Activated CD4-positive, CD25-positive, alpha-beta regulatory T cell treated with anti-CD3 and anti-CD28 coated beads, Interleukin-2, amount 50 U/mL, for 24 hours (primary cell): Measurements from ENCODE around the gene DNASE2B.

Experiments
- ATAC-seq, 2 donors: fragments of 150-1000 bp; cut with Tn5 transposase; one replicate each; pipeline ENCODE4 v1.10.0; 2021; ENCODE audit warnings: mild to moderate bottlenecking in 1 of 2, moderate library complexity in 1 of 2

The DNASE2B gene

DNA sequence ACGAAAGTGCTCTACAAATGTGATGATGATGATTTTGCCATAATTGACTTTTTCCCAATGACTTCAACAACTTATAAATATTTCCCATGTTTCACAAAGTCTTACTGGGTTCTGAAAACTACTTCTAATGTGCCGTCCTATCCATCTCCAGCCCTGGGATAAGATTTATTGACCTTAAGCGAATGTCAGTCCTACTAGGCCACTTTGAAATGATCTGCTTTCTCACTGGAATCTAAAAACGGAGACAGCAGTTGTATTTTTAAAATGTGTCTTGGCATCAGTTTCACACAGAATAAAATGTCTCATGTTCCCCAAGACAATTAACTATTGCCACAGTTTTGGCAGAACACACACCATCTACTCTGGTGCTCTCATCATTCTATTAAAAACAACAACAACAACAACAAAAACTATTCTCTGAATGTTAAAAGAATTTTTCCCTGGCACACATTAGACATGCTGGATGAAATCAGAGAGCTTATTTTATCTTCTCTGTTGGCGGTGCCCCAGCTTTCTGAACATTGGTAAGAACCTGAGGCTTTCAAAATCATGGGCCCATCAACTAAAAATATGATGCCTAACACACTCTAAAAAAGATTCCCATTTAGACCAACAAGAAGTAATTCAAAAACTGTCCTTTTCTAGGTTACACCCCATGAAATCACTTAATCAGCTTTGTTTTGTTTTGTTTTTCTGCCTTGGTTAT, 23.1 kb upstream of the DNASE2B start:
- ATAC-seq: no peak

DNA sequence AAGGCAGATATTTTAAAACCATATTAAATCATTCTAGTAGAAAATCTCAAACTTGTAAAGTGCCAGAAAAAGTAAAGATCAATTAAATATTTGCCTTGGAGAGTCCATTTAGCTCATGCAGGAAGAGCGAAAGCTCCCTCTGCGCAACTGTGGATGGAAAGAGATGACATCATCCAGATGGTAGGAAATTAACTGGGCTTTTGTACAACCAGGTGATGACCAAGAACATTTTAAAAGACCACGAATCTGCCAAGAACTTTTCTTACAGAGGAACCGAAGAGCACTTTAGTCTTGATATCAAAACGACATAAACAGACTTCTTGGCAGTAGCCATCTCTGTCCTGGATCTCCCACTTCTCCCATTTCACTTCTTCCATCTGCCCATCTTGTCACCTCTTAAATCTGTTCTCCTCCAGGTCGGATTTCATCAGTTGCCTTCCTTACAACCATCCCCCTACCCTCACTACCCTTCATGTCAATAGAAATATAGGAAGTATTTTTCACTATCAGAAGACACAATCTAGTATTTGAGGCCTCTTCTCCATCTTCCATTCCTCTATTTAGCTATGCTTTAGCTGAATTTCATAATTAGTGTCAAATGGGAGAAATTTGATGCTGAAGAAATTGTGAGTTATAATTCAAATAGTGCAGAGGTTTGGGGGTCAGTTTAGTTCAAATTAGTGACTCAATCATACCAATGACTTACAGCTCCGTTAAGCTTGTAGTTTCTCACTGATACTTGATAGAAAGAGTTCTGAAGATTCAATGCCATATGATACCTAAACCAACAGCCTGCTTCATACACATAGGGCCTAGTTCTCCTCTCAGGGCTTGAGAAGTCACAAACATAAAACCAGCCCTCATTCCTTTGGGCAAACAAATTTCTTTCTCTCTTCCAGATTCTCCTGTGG, 22.0 kb upstream of the DNASE2B start:
- ATAC-seq: no peak

DNA sequence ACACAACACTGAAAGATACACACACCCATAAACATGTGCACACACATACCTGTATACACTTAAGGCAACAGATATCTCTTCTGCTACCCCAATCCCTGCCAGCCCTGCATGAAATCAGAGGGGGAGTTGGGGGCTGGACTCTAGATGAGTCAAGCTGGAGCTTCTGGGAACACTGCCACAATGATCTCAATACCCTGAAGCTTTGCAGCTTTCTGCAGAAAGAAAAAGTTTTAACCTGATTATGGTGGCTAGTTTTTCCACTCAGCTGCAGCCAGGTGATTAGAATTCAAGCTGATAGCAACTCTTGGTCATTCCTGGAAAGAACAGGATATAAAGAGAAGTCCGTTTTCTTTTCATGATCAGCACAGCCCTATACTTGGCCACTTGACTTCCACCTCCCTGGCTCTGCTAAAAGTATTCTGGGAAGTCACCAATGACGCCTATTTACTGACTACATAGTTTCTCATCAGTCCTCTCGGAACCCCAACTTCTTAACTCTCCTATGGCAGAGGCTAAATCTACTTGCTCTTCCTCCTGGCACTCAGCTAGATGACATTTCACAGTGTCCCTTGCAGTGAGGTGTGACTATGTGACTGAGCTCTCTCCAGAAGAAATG, 20.7 kb upstream of the DNASE2B start:
- no peak for ATAC-seq

DNA sequence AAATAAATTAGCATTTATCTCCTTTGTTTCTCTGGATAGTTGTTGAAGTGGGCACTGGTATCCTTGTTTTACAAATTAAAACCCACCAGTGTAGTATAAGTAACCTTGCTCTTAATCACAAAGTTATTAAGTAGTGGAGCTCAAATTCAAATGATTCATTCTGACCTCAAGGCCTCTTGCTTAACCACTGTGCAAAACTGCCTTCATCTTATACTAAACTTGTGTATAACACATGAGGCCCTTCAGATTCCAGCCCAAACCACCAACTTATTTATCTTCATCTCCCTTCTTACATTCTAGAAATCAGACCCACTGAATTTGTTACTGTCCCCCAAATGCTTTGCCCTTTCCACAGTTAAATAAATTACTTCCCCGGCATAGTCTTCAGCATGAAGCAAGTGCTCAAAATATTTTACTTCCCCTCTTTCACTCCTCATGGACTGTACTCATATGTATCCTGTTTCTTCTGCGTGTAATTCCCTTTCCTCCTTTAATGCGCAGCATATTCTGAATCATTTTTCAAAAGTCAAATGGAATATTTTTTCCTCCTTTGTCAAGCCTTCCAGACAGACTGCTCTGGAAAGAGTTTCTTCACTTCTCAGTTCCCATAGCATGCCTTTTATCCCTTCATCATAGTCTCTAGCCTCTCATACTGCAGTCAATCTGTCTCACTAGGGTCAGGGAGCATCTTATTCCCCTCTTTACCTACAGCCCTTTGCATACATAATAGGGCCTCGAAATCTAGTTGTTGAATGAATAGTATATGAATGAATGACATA, 19.0 kb upstream of the DNASE2B start:
- no peak for ATAC-seq

DNA sequence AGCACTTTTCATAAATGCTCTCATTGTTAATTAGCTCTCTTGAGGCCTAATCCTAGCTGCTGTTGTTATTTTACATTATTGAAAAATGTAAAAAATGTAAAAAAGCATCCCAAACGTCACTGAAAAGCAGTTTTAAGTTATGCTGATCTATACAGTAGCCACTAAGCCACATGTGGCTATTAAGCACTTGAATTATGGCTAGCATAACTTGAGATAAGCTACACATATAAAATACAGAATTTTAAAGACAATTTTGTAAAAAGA, 18.4 kb upstream of the DNASE2B start:
- no peak for ATAC-seq

DNA sequence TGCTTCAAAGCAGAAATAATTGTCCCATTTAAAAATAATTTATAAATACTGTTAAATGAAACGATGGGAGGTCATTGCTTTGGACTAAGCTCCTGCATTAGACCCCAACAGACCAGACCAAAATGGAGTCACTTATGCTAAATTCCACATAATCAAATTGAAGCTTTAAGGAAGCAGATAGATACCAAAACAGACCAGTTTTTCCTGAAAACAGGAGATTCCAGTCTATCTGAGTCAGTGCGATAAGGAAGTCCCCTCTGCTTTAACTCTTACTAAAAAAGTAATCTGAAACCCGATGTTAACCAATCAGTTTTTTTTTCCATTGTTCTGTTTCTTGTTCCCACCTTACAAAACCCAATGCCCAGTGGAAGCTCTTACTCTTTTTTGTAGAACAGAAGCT, 16.2 kb upstream of the DNASE2B start:
- no peak for ATAC-seq

DNA sequence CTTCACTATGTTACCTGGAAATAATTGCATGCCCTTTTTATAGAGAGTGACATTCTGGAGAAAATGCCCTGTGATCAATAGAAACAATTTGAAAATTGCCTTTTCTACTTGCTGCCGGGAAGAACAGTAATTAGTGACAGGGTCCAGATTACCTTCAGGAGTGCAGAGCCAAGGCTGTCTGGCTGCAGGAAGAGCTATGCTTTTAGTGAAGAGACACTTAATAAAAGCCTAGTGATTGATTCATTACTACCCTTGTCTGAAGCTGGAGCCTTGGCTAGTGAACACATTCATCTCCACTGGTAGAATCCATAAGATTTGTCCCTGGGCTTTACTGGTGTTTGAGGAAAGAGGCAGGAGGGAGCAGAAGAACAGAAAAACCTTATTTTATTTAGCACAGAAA, 12.9 kb upstream of the DNASE2B start:
- no peak for ATAC-seq

DNA sequence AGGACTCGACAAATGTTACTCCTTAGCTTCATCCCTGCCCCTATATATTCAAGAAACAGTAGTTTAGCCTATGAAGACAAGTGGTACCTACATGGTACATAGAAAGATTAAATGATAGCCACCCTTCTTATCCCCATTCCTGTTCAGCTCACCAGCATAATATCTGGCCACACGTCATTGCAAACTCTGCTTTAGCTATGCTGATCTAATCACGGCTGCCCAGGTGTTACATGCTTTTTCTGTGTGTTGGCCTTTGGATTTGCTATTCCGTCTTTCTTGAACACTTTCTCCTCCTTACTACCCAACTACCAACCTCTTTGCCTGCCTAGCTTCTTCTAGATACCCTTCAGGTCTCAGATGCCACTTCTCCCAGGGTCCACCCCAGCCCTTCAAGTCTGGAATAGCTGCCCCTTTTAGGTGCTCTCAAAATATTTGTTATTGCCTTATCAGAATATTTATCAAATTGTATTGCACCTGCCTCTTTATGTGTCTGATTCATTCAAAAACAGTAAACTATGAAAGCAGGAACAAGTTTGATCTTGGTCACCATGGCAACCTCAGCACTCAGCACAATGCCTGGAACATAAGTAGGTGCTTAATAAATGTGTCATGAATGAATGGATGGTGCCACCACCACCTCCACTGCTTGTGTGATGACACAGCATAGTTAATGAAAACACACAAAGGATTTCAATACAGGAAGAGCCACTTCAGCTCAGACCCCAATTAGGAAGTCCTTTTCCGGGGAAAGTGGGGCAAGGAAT, 11.4 kb upstream of the DNASE2B start:
- ATAC-seq: no peak

DNA sequence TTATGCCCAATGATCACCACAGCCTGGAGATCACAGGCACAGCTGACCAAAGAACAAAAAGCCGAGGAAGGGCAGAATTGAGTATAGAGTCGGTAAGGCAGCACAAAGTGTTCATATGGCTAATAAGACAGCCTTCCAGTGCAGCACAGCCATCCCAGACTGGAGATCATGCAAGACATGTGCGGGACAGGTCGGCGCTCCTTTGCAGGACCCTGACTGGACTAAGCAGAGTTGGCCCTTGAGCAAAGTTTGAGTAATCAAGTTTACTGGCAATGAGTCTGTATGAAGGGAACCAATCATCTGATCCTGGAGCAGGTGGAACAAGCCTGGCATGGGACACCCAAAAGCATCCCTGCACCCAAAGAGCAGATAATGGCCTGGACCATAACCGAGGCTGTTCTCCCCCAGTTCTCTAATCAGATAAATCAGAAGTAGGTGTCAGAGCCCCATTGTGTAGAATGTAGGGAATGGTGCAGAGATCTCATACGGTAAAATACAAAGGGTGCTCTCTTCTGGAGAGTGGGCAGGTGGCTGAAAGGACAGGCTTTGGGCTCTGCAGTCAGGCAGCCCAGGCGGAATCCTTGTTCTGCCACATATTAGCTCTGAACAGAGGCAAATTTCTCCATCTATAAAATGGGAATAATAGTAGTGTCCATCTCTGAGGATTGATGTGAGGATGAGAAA, 10.7 kb upstream of the DNASE2B start:
- ATAC-seq: no peak

DNA sequence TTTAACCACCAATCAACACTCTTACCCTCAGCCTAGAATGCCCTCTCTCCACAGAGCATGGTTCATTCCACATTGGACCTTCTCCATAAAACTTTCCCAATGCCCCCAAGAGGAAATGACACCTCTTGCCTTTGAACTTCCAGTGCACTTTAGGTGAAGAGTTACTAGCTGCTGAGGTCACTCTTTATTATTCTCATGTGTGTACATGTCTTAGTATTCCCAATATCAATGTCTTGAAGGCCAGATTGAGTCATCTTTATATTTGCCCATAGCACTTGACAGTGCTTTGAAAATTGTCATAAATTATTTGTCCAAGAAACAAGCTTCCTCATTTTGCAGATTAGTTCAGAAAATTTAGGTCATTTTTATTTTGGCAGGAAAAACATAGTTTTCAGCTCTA, 8.1 kb upstream of the DNASE2B start:
- no peak for ATAC-seq

DNA sequence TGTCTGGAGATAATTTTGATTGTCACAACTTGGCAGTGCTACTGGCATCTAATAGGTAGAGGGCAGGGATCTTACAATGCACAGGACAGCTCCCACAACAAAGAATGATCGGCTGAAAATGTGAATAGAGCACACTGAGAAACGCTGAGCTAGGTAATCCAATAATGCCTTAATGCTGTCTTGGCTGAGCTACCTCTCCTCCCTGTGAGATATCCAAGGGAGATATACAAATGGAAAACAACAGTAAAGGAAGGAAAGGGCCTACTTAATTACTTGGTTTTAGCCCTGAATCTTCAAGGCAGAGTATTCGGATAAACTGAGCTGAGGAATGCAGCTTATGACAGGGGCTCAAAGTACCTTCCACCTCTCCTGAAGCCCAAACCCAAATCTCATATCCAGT, 2.9 kb downstream of the DNASE2B start:
- no peak for ATAC-seq

DNA sequence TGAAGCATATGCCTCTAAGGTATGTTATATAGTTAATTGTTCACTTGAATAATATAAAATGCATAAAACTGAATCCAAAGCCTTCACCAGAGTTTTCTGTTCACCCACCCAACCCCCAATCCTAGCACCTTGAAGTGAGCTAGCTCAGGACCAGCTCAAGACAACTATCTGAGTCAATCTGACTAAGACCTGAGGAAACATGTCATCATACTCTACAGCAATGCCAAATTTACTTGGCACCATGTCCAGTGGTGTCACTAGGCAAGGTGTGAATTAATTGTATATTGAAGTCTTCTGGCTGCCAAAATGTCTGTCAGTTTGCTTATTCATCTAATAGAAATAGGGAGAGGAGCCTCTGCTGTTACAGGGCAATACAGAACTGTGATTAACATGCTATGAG, 3.8 kb downstream of the DNASE2B start:
- ATAC-seq: peak in 1 of 2 donors; percentile 17

DNA sequence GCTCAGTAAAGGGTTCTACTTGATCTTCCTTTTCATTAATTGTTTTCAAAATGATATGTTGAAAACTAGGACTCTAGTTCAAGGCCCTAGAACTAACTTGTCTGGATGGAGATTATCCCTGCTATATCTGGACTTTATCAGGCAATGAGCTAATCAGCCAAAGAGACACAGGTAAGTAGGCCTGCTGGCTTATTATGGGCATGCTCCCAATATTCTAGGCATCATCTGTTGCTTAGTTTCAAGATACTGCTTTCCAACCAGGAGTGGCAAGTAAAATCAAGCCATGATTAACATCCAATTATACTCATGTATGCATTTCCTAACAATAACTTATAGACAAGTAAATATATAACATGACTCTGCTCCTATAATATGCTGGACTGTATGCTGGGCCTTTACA, 4.2 kb downstream of the DNASE2B start:
- no peak for ATAC-seq

DNA sequence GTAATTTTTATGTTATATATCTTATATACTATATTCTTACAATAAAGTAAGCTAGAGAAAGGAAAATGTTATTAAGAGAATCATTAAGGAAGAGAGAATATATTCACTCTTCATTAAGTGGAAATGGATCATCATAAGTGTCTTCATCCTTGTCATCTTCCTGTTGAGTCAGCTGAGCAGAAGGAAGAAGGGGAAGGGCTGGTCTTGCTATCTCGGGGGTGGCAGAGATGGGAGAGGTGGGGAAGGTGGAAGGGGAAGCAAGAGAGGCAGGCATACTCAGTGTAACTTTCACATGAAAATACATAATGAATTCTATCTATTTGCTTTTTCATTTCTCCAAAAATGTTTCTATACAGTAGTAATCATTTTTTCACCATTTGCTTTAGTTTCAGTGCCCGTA, 5.1 kb downstream of the DNASE2B start:
- no peak for ATAC-seq

DNA sequence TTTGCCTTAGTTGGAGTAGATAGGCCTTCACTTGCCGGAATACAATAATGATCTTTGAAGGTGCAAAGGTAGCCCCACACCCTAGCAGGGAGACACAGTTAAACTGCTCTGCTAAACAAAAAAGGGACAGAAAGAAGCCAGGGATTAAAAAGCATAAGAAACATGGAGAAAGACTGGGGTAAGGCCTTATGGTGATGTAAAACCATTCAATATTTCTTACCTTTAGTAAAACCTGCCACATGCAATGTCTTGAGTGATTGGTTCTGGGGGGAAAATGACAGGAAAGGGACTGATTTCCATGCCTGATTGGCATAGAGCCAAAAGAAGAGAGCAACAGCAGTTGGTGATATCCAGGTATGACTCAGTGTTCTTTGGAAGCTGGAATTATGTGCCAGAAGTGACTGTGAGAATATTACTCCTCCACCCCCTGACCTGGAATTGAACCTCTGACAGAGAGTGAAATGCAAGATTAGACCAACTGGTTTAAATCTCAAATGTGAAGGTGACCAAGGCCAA, 8.1 kb downstream of the DNASE2B start:
- no peak for ATAC-seq

DNA sequence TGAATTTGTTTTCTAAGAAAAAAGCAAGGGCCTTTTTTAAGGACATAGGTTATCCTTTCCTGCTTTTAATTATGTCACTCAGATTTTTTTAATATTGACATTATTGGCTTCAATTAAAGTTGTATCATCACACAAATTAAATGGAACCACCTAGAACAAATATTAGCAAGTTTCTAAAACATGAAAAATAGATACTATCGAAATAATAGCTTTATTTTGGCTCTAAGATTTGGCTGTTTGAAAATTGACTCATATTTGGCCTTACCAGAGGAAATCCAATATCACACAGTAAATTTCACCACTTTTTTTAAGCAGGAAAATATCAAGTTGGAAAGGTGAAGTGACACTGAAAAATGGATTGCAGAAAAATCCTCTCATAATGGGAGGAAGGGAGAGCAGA, 9.2 kb downstream of the DNASE2B start:
- no peak for ATAC-seq

DNA sequence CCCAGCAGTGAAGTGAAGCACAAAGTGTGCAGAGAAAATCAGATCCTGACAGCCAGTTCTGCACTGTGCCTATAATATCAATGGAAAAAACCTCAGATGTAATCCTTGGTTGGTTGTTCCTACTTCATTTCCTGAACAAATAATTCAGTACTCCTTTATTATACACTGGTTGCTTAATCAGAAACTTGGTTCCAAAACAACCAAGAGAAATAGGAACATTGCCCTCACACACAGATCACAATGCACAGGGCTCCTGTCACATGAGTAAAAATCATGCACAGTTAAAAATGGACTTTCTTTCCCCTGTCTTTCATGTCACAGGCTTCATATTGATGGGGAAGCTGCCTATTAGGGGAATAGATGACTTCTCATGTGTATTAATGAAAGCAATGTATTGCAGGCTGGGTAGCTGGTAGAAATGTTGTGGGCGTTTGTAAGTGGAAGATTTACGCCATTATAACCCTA, 9.7 kb downstream of the DNASE2B start:
- no peak for ATAC-seq

DNA sequence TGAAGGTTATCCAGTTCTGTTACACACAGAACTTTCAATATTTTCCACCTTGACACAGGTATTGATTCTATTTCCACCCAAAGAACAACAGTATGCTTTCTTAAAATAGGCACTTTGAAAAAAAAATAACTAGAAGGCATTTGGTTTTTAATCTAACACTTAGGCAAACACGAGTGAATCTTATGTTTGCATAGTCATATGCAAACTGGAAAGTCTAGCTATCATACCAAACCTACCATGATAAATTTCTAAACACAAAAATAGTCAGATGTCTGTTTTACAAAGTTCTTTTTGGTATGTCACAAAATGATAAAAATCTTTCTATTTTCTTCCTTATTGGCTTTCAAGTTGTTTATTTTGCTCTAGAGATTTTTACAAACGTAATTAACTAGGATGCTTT, 11.6 kb downstream of the DNASE2B start:
- no peak for ATAC-seq

DNA sequence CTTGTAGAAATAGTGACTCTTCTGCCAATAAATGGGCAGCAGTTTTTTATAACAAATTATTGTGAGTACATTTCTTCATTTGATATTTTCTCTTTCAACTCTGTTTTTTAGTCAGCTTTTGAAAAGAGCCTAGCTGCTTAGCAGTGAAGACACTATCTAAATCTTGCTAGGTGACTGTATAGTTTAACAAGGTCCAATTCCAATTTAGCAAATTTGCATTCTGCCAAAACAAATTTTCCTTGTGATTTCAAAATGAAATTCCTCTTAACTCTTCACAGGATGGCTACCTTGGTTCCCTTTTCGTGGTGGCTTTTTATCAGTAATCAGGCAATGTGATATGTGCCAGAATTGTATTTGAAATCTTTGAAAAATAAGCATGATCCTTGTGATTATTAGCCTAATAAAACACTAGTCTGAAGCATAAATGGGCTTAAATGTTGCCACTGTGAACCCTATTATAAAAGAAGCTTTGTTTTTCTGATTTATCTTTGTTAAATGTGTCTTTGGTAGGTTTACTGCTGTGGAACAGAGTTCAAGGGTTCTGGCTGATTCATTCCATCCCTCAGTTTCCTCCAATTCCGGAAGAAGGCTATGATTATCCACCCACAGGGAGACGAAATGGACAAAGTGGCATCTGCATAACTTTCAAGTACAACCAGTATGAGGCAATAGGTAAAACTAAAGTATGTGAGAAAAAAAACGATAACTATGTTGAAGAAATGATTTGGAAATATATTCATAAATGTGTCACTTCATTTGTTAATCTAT, 12.2 kb downstream of the DNASE2B start:
- no peak for ATAC-seq

DNA sequence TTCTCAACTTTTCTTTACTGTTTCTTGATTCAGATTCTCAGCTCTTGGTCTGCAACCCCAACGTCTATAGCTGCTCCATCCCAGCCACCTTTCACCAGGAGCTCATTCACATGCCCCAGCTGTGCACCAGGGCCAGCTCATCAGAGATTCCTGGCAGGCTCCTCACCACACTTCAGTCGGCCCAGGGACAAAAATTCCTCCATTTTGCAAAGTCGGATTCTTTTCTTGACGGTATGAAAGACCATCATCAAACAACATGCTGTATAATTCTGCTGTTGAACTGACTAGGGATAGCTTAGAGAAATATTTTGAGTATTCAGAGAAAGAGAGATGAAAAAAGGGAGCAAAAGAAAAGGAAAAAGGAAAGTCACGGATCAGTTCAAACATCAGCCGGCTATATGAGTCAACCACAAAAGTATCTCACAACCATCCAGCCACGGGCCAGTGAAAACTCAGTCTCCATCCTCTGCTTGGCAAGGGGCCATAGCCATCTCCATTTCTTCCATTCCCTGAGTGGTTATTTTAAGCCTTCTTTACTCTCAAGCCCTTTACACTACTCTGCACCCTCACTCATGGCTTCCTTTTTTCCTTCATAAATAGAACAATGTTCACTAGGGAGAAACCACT, 14.1 kb downstream of the DNASE2B start:
- no peak for ATAC-seq
